ENCODE data around the gene XXYLT1.
"Not testable (repeated sequence)": the region's sequence is repeated elsewhere in the genome, so short reads cannot be mapped to it uniquely, and the experiment has no call there.

Gene XXYLT1

GRCh38 chr3:195224980-195225580 is 45.9 kb downstream of the XXYLT1 start:
- DNase-seq, result no peak

GRCh38 chr3:195224156-195224979 is 46.6 kb downstream of the XXYLT1 start:
- DNase-seq, result no peak

- no peak for DNase-seq
Measured at GRCh38 chr3:195221876-195222617, 48.9 kb downstream of the XXYLT1 start.

- DNase-seq, result peak; percentile 46
Measured at GRCh38 chr3:195221015-195221853, 49.7 kb downstream of the XXYLT1 start.

GRCh38 chr3:195219351-195220230 is 51.4 kb downstream of the XXYLT1 start:
- DNase-seq, result no peak

GRCh38 chr3:195218331-195218730 is 52.6 kb downstream of the XXYLT1 start:
- not testable (repeated sequence) for DNase-seq

GRCh38 chr3:195215576-195215975 is 55.4 kb downstream of the XXYLT1 start:
- not testable (repeated sequence) for DNase-seq

GRCh38 chr3:195214381-195214780 is 56.6 kb downstream of the XXYLT1 start:
- no peak for DNase-seq

GRCh38 chr3:195213639-195214315 is 57.2 kb downstream of the XXYLT1 start:
- no peak for DNase-seq

- no peak for DNase-seq
Measured at GRCh38 chr3:195212749-195213375, 58.1 kb downstream of the XXYLT1 start.

- no peak for DNase-seq
Measured at GRCh38 chr3:195212033-195212748, 58.8 kb downstream of the XXYLT1 start.

GRCh38 chr3:195210266-195210973 is 60.5 kb downstream of the XXYLT1 start:
- DNase-seq, result peak; percentile 68

GRCh38 chr3:195209847-195210265 is 61.1 kb downstream of the XXYLT1 start:
- DNase-seq, result peak; percentile 55

- DNase-seq, result no peak
Measured at GRCh38 chr3:195209083-195209846, 61.7 kb downstream of the XXYLT1 start.

GRCh38 chr3:195208631-195209030 is 62.3 kb downstream of the XXYLT1 start:
- DNase-seq, result no peak

GRCh38 chr3:195208183-195208582 is 62.8 kb downstream of the XXYLT1 start:
- DNase-seq, result no peak

GRCh38 chr3:195207731-195208130 is 63.2 kb downstream of the XXYLT1 start:
- peak; percentile 38 for DNase-seq

- DNase-seq, result no peak
Measured at GRCh38 chr3:195207056-195207455, 63.9 kb downstream of the XXYLT1 start.

Data from EL (cell line).